Measurements from ENCODE around the gene ZBTB24. TPM values are rescaled to one million over a fixed set of nuclear protein-coding genes. Genes with fewer than 3 reads are reported as not detected.

ZBTB24 gene
- total RNA-seq, 1 experiment from 2014 or later = 21.5 TPM

GRCh38 chr6:109454496-109455436 lies 28.3 kb downstream of the ZBTB24 start:
- TF ChIP-seq CTCF (IDR thresholded peaks at IDR 0.05) (no peak), TCF7L2 (IDR thresholded peaks at IDR 0.05; ENCODE audit: low read depth, low read length) (peak; percentile 66)
- BruUV-seq (replicated peaks) = no TSS peak
- ATAC-seq (peak; percentile 8), DNase-seq (ENCODE audit: low read depth, low spot score) (no peak)
- POLR2A ChIA-PET = interaction anchor here (0.7 to 1.8 kb wide), 2 partner anchors 12 to 153 kb away, joined by 4 to 6 read pairs; no protein-coding TSS in a partner anchor
- CTCF ChIA-PET = interaction anchor here (0.7 kb wide), 1 partner anchor 267 kb away, joined by 3 read pairs; no protein-coding TSS in a partner anchor
- Histone ChIP-seq H3K27me3 (ENCODE audit: control insufficient read depth, insufficient read depth, low read length) (no peaks in the 10 kb centered on the region), H3K36me3 (ENCODE audit: control insufficient read depth, insufficient read depth, low read length) (no peaks in the 10 kb centered on the region), H3K4me1 (ENCODE audit: control insufficient read depth, insufficient read depth, low read length) (peaks cover 22% of the 10 kb centered on the region), H3K27ac (ENCODE audit: low read length) (peak overlapping the region; percentile 90), H3K9me3 (ENCODE audit: control insufficient read depth, insufficient read depth, low read depth, low read length) (no peaks in the 10 kb centered on the region), H3K4me3 (ENCODE audit: low read depth in 2 of 2, low read length in 2 of 2) (peak overlapping the region; percentile 74 to 91)
- intact Hi-C loops (cut with micrococcal nuclease; ENCODE audit: unreplicated experiment) (no loop called here), in situ Hi-C loops (cut with HindIII; ENCODE audit: low pct_unique_long_range_greater_than_20kb, low sequenced_read_pairs) (no loop called here)

GRCh38 chr6:109453594-109454495 lies 29.2 kb downstream of the ZBTB24 start:
- Histone ChIP-seq H3K36me3 (ENCODE audit: control insufficient read depth, insufficient read depth, low read length) (no peaks in the 10 kb centered on the region), H3K9me3 (ENCODE audit: control insufficient read depth, insufficient read depth, low read depth, low read length) (no peaks in the 10 kb centered on the region), H3K27me3 (ENCODE audit: control insufficient read depth, insufficient read depth, low read length) (no peaks in the 10 kb centered on the region), H3K27ac (ENCODE audit: low read length) (peak overlapping the region; percentile 58; the same call in 1 of the 2 replicates), H3K4me3 (ENCODE audit: low read depth in 2 of 2, low read length in 2 of 2) (peak overlapping the region in 1 of 2 experiments; percentile 74; a peak in 3 of 4 replicates), H3K4me1 (ENCODE audit: control insufficient read depth, insufficient read depth, low read length) (peaks cover 22% of the 10 kb centered on the region)
- BruUV-seq (replicated peaks) = no TSS peak
- TF ChIP-seq TCF7L2 (IDR thresholded peaks at IDR 0.05; ENCODE audit: low read depth, low read length) (no peak), POLR2AphosphoS5 (IDR thresholded peaks at IDR 0.05; ENCODE audit: low read depth, low read length) (no peak), CTCF (IDR thresholded peaks at IDR 0.05) (no peak), SIN3A (IDR thresholded peaks at IDR 0.05; ENCODE audit: borderline replicate concordance, insufficient read depth, low read depth, low read length) (no peak)
- TF ChIP-seq, protein P1, sequence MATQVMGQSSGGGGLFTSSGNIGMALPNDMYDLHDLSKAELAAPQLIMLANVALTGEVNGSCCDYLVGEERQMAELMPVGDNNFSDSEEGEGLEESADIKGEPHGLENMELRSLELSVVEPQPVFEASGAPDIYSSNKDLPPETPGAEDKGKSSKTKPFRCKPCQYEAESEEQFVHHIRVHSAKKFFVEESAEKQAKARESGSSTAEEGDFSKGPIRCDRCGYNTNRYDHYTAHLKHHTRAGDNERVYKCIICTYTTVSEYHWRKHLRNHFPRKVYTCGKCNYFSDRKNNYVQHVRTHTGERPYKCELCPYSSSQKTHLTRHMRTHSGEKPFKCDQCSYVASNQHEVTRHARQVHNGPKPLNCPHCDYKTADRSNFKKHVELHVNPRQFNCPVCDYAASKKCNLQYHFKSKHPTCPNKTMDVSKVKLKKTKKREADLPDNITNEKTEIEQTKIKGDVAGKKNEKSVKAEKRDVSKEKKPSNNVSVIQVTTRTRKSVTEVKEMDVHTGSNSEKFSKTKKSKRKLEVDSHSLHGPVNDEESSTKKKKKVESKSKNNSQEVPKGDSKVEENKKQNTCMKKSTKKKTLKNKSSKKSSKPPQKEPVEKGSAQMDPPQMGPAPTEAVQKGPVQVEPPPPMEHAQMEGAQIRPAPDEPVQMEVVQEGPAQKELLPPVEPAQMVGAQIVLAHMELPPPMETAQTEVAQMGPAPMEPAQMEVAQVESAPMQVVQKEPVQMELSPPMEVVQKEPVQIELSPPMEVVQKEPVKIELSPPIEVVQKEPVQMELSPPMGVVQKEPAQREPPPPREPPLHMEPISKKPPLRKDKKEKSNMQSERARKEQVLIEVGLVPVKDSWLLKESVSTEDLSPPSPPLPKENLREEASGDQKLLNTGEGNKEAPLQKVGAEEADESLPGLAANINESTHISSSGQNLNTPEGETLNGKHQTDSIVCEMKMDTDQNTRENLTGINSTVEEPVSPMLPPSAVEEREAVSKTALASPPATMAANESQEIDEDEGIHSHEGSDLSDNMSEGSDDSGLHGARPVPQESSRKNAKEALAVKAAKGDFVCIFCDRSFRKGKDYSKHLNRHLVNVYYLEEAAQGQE (IDR thresholded peaks at IDR 0.05; ENCODE audit: insufficient read depth in 1 of 2, low read depth in 2 of 2, low read length in 1 of 2) = no peak
- in situ Hi-C loops (cut with HindIII; ENCODE audit: low pct_unique_long_range_greater_than_20kb, low sequenced_read_pairs) (no loop called here), intact Hi-C loops (cut with micrococcal nuclease; ENCODE audit: unreplicated experiment) (no loop called here)
- DNase-seq (ENCODE audit: low read depth, low spot score) (no peak), ATAC-seq (no peak)
- CTCF ChIA-PET = interaction anchor here (0.7 kb wide), 1 partner anchor 266 kb away, joined by 3 read pairs; no protein-coding TSS in a partner anchor
- POLR2A ChIA-PET = interaction anchor here (0.7 kb wide), 1 partner anchor 154 kb away, joined by 4 read pairs; no protein-coding TSS in a partner anchor

Data from Panc1 (cell line).